Aorta (tissue), 5 donors: Measurements from ENCODE around the gene SPACDR. TPM values are rescaled to one million over a fixed set of nuclear protein-coding genes. Genes with fewer than 3 reads are reported as not detected.
"Not testable (repeated sequence)": the region's sequence is repeated elsewhere in the genome, so short reads cannot be mapped to it uniquely, and the experiment has no call there.

Source experiments
- ATAC-seq: fragments of 200-7000 bp; cut with Tn5 transposase; one replicate; pipeline ENCODE4 v1.9.1; 2022; ENCODE audit warnings: moderate library complexity; ENCODE audit not compliant: low FRiP score
- DNase-seq, 2 donors: peaks; one replicate each; pipeline ENCODE4 v3.0.0-alpha.2; 2020
- H3K27ac ChIP-seq, 2 donors: one replicate each; pipeline ENCODE4 v1.5.1; 2013; ENCODE audit warnings: low read length in 2 of 2, mild to moderate bottlenecking in 2 of 2, moderate library complexity in 2 of 2, control low read depth in 1 of 2, inconsistent platforms in 1 of 2, low read depth in 1 of 2
- H3K27me3 ChIP-seq, 2 donors: one replicate each; pipeline ENCODE4 v1.6.1; 2013; ENCODE audit warnings: control low read depth in 1 of 2, low read length in 1 of 2, mild to moderate bottlenecking in 1 of 2, moderate library complexity in 1 of 2; ENCODE audit not compliant: insufficient read depth in 2 of 2, control insufficient read depth in 1 of 2
- H3K36me3 ChIP-seq, 2 donors: one replicate each; pipeline ENCODE4 v1.6.1; 2013; ENCODE audit warnings: control low read depth in 1 of 2, low read length in 1 of 2, mild to moderate bottlenecking in 1 of 2; ENCODE audit not compliant: insufficient read depth in 2 of 2, control insufficient read depth in 1 of 2
- H3K4me1 ChIP-seq, 2 donors: one replicate each; pipeline ENCODE4 v1.6.1; 2013; ENCODE audit warnings: low read length in 2 of 2, control low read depth in 1 of 2, mild to moderate bottlenecking in 1 of 2, moderate library complexity in 1 of 2; ENCODE audit not compliant: insufficient read depth in 2 of 2, control insufficient read depth in 1 of 2
- H3K4me3 ChIP-seq, 2 donors: one replicate each; pipeline ENCODE4 v1.5.1; 2013; ENCODE audit warnings: low read length in 2 of 2, control low read depth in 1 of 2, mild to moderate bottlenecking in 1 of 2
- H3K9me3 ChIP-seq: one replicate; pipeline ENCODE4 v1.6.1; 2013; ENCODE audit warnings: mild to moderate bottlenecking, low read length; ENCODE audit not compliant: control insufficient read depth
- WGBS, 2 donors: extraction: QIAGEN DNeasy Blood & Tissue Kit; methylation state at CpG; one replicate each; pipeline ENCODE4 v1.1.7; 2013; 5-methylcytosine and 5-hydroxymethylcytosine counted together
- intact Hi-C, 2 donors: fragments of 100-400 bp; cut with DNase I; formaldehyde crosslinking; loops; one replicate each; pipeline versions ENCODE4 v1.14.2 to v1.15.0; 2022
- long read RNA-seq, 2 donors: library from polyadenylated mRNA; unstranded; transcript quantifications; one replicate each; pipeline ENCODE4 v2.0.0, GENCODE V29; 2020 to 2021
- polyA plus RNA-seq, 2 donors: library from polyadenylated mRNA; stranded (reverse); fragments of 200-250 nt; gene quantifications; one replicate each; pipeline ENCODE4 v1.2.3, GENCODE V29; 2013
- total RNA-seq, 2 donors: library from RNA; stranded (reverse); fragmentation: NEBNext Ultra II Directional; extraction: Animal tissue kit (Norgen Biotek cat#: 25700); gene quantifications; one replicate each; pipeline ENCODE4 v1.2.1, GENCODE V29; 2021
- donor health status: healthy with polysubstance abuse.
- donor health status: Bipolar disorder and iron deficiency.
- donor health status: DM: no; HTN: no; CAD: no.
- donor health status: DM: no; HTN: no; CAD: no.
- donor health status: DM: yes; HTN: yes; CAD: no.

SPACDR gene, protein sequence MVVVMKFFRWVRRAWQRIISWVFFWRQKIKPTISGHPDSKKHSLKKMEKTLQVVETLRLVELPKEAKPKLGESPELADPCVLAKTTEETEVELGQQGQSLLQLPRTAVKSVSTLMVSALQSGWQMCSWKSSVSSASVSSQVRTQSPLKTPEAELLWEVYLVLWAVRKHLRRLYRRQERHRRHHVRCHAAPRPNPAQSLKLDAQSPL
- total RNA-seq: 1 to 10 TPM; 1.0 to 2.0 TPM
- polyA plus RNA-seq: under 1 TPM in 1 of 2 donors, not detected in 1; 0.31 TPM
- long read RNA-seq, donor 1: 0 reads
- long read RNA-seq, donor 2: 0 reads

- no peaks in the 10 kb centered on the region for H3K9me3 ChIP-seq
- intact Hi-C loops: loop anchor here in 1 of 2 donors (10.0 kb wide), 1 partner anchor 261 kb away; the partner anchor contains the start of gene EPO
- ATAC-seq (no peak), DNase-seq (no peak)
- 85 to 87% methylated on average over 6 to 7 of the region's 7 CpGs for WGBS, 2 donors
- no peak within 1 kb of the TSS for H3K27ac ChIP-seq
- H3K36me3 ChIP-seq: no peaks in the 10 kb centered on the region
- H3K27me3 ChIP-seq: no peaks in the 10 kb centered on the region
- no peak within 1 kb of the TSS for H3K4me3 ChIP-seq
- H3K4me1 ChIP-seq: no peaks in the 10 kb centered on the region
Observed at GRCh38 chr7:100464210-100464660, at the start of gene SPACDR. Gene SPACDR (minus strand): TSS chr7:100464260. CDS start chr7:100464025, 235 bp downstream.

- no peak overlapping the region for H3K27ac ChIP-seq
- intact Hi-C loops: no loop called here
- no peaks in the 10 kb centered on the region for H3K9me3 ChIP-seq
- no peak for DNase-seq
- WGBS, 2 donors: 81 to 82% methylated on average over 9 of the region's 9 CpGs
- H3K36me3 ChIP-seq: no peaks in the 10 kb centered on the region
- H3K4me1 ChIP-seq: no peaks in the 10 kb centered on the region
- ATAC-seq: no peak
- no peak overlapping the region for H3K4me3 ChIP-seq
- no peaks in the 10 kb centered on the region for H3K27me3 ChIP-seq
Observed at GRCh38 chr7:100513212-100513810, 49.3 kb upstream of the SPACDR start.

- Histone ChIP-seq H3K27me3 (no peaks in the 10 kb centered on the region), H3K4me1 (no peaks in the 10 kb centered on the region), H3K27ac (no peak overlapping the region), H3K36me3 (no peaks in the 10 kb centered on the region), H3K9me3 (no peaks in the 10 kb centered on the region), H3K4me3 (no peak overlapping the region)
- no peak for DNase-seq
- intact Hi-C loops: no loop called here
- ATAC-seq: no peak
- 92 to 93% methylated on average over 9 of the region's 9 CpGs for WGBS, 2 donors
Observed at GRCh38 chr7:100510437-100511239, 46.6 kb upstream of the SPACDR start.

DNA sequence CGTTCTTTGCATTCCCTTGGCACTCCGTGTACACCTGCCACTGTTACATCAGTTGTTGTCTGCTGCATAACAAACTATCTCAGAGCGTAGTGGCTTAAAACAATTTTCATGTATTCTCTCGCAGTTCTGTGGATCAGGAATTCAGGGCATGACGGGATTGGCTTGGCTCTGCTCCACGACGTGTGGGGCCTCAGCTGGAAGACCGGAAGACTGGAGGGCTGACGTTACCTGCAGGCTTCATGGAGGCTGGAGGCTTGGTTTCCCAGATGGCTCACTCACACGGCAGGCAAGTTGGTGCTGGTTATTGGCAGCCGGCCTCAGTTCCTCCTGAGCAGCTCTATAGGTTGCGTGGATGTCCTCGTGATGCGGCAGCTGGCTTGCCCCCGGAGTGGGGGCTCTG is 45.2 kb upstream of the SPACDR start:
- ATAC-seq: no peak
- intact Hi-C loops: no loop called here

DNA sequence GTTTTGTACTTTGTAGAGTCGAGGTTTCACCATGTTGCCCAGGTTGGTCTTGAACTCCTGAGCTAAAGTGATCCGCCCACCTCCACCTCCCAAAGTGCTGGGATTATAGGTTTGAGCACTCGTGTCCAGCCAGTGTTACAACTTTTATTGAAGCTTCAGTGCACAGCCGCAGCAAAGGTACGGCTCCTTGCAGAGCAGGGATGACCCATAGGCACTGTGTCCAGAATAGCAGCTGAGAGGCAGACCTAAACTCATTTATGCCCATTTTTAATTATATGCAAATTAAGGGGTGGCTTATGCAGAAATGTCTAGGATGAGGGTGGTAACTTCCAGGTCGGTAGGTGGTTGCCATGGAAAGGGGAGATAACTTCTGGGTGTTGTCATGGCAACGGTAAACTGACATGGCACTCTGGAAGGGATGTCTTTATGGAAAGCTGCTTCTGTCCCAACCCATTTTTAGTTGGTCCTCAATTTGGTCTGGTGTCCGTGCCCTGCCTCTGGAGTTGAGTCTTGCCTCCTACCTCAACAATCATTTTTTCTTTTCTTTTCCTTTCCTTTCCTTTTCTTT is 42.4 kb upstream of the SPACDR start:
- Histone ChIP-seq H3K36me3 (no peaks in the 10 kb centered on the region), H3K27me3 (no peaks in the 10 kb centered on the region), H3K4me1 (no peaks in the 10 kb centered on the region), H3K27ac (no peak overlapping the region), H3K9me3 (no peaks in the 10 kb centered on the region), H3K4me3 (no peak overlapping the region)
- ATAC-seq (no peak), DNase-seq (no peak)
- WGBS, 2 donors: 60 to 64% methylated on average over 8 of the region's 8 CpGs
- intact Hi-C loops: no loop called here

More for the DNA sequence above, 45.2 kb upstream of the SPACDR start:
- Histone ChIP-seq H3K27ac (no peak overlapping the region), H3K36me3 (no peaks in the 10 kb centered on the region), H3K9me3 (no peaks in the 10 kb centered on the region), H3K27me3 (no peaks in the 10 kb centered on the region), H3K4me1 (no peaks in the 10 kb centered on the region), H3K4me3 (no peak overlapping the region)
- DNase-seq: no peak
- 39 to 45% methylated on average over 15 of the region's 15 CpGs for WGBS, 2 donors

DNA sequence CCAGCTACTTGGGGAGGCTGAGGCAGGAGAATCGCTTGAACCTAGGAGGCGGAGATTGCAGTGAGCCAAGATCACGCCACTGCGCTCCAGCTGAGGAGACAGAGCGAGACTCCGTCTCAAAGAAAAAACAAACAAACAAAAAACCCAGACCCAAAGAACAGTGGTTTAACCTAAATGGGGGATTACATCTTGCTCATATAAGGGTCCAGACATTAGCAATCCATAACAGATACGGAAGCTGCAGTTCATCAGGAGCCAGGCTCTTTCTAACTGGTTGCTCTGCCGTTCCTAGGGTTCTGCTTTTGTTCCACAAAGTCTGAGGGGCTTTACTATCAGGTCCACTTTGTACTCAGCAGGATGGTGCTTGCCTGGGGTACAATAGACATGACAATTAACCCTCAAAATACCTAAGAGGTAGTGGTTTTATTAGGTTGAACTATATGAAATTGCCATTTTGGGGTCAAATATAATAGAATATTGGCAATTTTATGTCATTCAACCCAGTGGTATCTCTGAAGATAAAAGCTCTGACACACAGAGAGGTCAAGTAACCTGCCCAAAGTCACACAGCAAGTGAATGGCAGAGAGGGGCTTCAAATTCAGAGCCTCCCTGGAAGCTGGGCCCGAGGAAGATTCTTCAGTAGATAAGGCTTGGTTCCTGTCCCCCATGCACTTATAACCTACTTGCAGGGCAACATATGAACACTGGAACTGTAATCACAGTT is 41.0 kb upstream of the SPACDR start:
- WGBS, 2 donors: 85 to 87% methylated on average over 9 of the region's 9 CpGs
- no peaks in the 10 kb centered on the region for H3K36me3 ChIP-seq
- no peak for ATAC-seq

DNA sequence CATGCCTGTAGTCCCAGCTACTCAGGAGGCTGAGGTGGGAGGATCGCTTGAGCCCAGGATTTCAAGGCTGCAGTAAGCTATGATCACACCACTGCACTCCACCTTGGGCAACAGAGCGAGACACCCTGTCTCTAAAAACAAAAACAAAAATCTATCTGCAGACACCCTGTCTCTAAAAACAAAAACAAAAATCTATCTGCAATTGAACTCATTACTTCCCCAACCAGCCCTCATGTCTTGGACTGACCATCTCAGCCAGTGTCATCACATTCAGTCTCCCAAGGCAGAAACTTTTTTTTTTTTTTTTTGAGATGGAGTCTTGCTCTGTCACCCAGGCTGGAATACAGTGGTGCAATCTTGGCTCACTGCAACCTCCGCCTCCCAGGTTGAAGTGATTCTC is 40.0 kb upstream of the SPACDR start:
- H3K4me3 ChIP-seq, DNase-seq, H3K36me3 ChIP-seq, intact Hi-C loops, H3K4me1 ChIP-seq, H3K27ac ChIP-seq, H3K9me3 ChIP-seq, ATAC-seq, H3K27me3 ChIP-seq: not testable (repeated sequence)
- 86 to 91% methylated on average over 3 of the region's 3 CpGs for WGBS, 2 donors

More for the DNA sequence above, 41.0 kb upstream of the SPACDR start:
- intact Hi-C loops: no loop called here
- Histone ChIP-seq H3K4me3 (no peak overlapping the region), H3K27me3 (no peaks in the 10 kb centered on the region), H3K4me1 (no peaks in the 10 kb centered on the region), H3K9me3 (no peaks in the 10 kb centered on the region), H3K27ac (no peak overlapping the region)
- DNase-seq: no peak

DNA sequence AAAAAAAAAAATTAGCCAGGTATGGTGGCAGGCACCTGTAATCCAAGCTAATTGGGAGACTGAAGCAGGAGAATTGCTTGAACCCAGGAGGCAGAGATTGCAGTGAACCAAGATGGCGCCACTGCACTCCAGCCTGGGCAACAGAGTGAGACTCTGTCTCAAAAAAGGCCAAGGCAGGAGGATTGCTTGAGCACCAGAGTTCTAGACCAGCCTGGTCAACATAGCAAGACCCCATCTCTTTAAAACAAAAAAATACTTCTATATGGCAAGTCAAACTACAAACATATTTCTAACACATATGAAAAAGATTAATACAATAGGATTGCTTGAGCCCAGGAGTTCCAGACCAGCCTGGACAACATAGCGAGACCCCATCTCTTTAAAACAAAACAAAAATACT is 36.7 kb upstream of the SPACDR start:
- ATAC-seq, H3K27ac ChIP-seq, H3K4me3 ChIP-seq, H3K9me3 ChIP-seq, intact Hi-C loops, H3K27me3 ChIP-seq, H3K4me1 ChIP-seq, H3K36me3 ChIP-seq, DNase-seq: not testable (repeated sequence)
- 85 to 88% methylated on average over 2 of the region's 2 CpGs for WGBS, 2 donors
